GF-D8 (cell line): Measurements from ENCODE around the gene TMIGD1.

Experiments
- DNase-seq: peaks from one replicate; lab custom pipeline; 2025; lab: John Stamatoyannopoulos, UW

Gene TMIGD1

GRCh38 chr17:30290077-30290476 lies 43.8 kb downstream of the TMIGD1 start:
- no peak for DNase-seq

DNA sequence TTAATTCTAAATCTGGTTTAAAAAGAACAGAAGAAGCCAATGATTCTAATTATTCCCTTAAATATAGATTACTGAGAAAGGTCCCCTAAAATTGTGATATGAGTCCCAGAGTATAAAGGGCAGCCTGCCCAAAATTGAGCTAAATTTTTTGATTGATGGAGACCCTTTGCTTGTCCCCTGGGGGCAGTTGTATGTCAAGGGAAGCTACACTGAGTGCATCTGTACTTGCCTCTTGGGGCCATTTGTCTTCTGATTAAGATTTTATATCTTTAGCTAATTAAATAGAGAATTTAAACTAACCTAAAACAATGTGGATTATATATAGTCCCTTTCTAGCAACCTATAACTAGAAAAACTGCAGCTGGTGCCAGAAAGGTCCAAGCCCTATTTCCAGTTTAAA lies 54.7 kb downstream of the TMIGD1 start:
- no peak for DNase-seq

- DNase-seq: no peak
These were observed 55.8 kb downstream of the TMIGD1 start for GRCh38 chr17:30278032-30278431.

DNA sequence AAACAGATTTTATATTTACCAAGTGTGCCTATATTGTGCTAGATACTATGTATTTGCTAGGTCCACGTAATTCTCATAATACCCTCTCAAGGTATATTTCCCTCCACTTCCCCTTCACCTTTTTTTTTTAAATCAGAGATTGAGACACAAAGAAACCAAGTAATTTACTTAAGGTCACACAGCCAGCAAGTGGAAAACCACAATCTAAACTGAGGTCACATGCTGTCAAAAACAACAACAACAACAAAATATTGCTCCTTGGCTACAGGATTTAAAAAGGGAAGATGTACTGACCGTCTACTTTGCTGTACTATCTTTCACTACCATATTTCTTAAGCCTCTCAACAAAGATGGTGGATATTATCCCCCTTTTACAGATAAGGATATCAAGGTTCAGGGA lies 57.9 kb downstream of the TMIGD1 start:
- DNase-seq: no peak

DNA sequence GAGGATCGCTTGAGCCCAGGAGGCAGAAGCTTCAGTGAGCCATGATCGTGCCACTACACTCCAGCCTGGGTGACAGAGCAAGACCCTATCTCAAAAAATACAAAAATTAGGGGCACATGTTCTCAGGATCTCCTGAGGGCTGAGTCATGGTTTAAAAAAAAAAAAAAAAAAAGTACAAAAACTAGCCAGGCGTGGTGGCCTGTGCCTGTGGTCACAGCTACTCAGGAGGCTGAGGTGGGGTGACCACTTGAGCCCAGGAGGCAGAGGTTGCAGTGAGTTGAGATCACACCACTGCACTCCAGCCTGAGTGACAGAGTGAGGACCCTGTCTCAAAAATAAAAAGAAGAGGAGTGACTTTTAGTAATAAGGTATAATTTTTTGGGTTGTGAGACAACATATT lies 59.0 kb downstream of the TMIGD1 start:
- DNase-seq: no peak

GRCh38 chr17:30273373-30273772 lies 60.5 kb downstream of the TMIGD1 start:
- no peak for DNase-seq

DNA sequence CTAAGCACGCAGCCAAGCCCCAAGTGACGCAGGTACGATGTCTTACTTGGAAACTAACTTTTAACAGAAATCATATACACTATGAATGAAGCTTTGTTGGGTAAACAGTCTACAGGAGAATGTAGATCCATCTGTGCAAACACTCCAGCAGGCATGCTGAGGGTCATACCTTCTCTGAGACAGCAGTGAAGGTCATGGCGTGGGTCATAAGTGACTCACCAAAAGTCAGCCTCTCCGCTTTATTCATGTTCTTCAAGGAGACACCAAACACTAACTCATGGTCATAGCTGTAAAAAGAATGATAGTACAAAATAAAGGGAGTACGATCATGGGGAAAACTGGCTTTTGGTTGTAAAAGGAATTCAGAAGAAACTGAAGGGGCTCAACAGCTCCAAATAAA lies 62.8 kb downstream of the TMIGD1 start:
- DNase-seq: no peak

DNA sequence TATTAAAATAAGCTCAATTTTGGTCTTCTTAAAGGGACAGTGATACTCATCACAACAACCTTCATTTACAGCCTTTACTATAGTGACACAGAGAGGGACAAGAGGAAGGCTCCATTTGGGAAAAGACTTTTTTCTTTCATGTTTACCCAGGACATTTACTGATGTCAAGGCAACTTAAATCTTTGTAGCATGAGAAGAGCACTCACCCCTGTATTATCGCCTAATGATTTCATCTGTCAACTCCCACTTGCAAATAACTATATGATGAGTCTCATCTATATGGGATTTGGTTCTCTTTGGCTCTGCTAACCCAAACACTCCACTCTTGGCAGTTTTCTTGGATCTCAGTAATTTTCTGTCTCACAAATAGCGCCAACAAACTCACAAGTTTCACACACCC lies 66.2 kb downstream of the TMIGD1 start:
- DNase-seq: no peak
